GM19452 (cell line): ENCODE data around the gene IL17RA.
A peak's percentile ranks its signal among the peaks of the same experiment; 100 is the strongest.

Source experiments
- ATAC-seq: cut with Tn5 transposase; IDR thresholded peaks from one replicate; pipeline ENCODE4 v1.9.1; 2021; ENCODE audit not compliant: unreplicated experiment

IL17RA gene

GRCh38 chr22:17083811-17084441 is 874 bp upstream of the IL17RA start:
- ATAC-seq: no peak

GRCh38 chr22:17085277-17086181 is 729 bp downstream of the IL17RA start:
- peak; percentile 4 for ATAC-seq

- ATAC-seq: no peak
These were observed 1.5 kb downstream of the IL17RA start for GRCh38 chr22:17086296-17086695.

DNA sequence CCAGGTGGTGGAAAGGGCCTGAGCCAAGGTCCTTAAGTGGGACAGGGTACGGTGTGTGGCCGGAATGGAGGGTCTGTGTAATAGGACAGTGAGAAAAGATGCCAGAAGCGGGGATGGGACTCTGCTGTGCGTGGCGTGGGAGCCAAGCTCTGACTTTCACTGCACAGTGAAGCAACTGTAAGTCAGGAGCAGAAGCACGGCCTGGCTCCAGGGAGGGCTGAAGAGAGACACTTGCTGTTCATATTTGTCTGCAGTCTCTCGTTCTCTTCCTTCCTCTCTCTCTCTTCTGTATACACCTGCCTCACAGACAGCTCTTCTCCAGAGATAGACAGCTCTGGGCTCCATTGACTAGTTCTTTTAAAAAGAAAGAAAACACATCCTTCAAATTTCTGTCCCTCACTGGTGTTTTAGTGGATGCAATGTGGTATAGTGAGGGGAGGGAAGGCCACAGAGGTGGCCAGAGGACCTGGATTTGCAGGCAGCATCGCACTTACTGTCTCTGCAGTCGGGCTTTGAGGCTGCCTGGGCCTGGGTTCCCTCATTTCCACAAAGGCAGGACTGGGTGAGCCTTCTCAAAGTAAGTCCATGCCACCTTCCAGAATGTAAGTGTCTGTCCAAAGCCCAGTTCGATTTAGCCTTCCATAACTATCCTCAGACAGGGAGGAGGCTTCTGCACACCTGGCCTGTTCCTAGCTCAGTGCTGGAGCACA is 2.1 kb downstream of the IL17RA start:
- ATAC-seq: no peak

DNA sequence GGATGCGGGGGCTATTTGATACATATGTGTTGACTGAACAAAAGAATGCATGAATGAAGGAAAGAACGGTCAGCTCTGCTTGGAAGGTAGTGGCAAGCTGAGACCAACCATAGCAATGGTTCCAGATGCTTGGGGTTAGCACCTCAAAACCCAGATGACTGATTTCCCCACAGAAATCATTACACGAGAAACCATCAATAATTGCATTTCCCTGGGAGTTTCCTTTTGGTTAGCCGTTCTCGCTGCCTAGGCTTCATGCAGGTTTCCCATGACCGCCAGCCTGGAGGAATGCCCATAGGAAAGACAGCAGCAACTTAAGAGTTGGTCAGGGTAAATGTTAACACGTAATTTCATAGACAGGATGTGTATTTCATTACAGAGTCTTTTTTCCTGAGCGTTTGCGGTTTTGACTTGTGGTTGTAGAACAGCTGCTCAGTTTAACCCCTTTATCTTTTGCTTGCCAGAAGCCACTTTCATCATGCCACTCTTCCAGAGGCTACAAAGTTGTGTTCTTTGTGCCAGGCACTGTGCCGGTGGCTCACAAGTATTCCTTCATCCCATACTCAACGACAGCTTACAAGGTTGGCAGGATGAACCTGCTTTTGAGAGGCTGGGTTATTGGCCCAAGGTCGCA is 2.8 kb downstream of the IL17RA start:
- ATAC-seq: peak; percentile 42

GRCh38 chr22:17090550-17090949 is 5.8 kb downstream of the IL17RA start:
- no peak for ATAC-seq

- no peak for ATAC-seq
These were observed 7.1 kb downstream of the IL17RA start for GRCh38 chr22:17091851-17092250.

- no peak for ATAC-seq
These were observed 8.3 kb downstream of the IL17RA start for GRCh38 chr22:17093081-17093480.

GRCh38 chr22:17095538-17095937 is 10.7 kb downstream of the IL17RA start:
- ATAC-seq: no peak

DNA sequence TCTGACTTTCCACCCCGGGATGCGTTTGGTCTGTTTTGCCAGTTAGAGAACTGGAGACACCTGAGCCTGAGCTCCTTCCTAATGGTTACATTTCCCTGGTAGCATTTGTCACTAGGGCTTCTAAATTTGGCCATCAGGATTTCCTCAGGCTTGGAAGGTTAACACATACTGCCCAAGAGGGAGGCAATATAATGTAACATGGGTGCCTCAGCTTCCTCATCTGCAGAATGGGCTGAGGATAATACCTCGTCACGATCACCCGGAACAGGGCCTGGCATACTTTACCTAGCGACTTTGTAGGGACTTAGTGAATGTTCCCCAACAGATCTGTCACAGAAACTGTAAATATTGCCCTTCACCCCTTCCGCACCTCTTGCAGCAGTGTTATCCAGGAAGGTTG is 11.3 kb downstream of the IL17RA start:
- ATAC-seq: no peak

GRCh38 chr22:17097062-17097461 is 12.3 kb downstream of the IL17RA start:
- ATAC-seq: no peak

- ATAC-seq: no peak
These were observed 12.9 kb downstream of the IL17RA start for GRCh38 chr22:17097701-17098100.

GRCh38 chr22:17098379-17098819 is 13.6 kb downstream of the IL17RA start:
- ATAC-seq: no peak

GRCh38 chr22:17100621-17101020 is 15.8 kb downstream of the IL17RA start:
- no peak for ATAC-seq

- ATAC-seq: no peak
These were observed 16.9 kb downstream of the IL17RA start for GRCh38 chr22:17101475-17102296.

DNA sequence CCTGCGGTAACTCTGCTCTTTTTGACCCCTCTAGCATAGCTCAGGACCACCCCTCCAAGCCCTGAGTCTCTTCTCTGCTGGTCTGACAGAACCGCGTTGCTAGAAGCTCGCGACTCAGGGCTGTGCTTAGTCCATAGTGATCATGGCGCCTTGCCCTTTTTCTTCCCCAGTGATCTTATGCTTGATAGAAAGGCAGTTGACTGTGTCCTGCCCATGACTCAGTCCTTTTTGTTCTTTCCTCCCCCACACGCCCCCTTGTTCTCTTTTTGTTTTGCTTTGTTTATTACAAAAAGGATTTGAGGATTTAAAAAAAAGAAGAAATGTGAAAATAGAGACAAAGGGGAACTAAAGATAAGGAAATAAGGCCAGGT is 17.5 kb downstream of the IL17RA start:
- ATAC-seq: no peak

GRCh38 chr22:17103351-17103750 is 18.6 kb downstream of the IL17RA start:
- ATAC-seq: no peak

- no peak for ATAC-seq
These were observed 19.6 kb downstream of the IL17RA start for GRCh38 chr22:17104336-17104935.

DNA sequence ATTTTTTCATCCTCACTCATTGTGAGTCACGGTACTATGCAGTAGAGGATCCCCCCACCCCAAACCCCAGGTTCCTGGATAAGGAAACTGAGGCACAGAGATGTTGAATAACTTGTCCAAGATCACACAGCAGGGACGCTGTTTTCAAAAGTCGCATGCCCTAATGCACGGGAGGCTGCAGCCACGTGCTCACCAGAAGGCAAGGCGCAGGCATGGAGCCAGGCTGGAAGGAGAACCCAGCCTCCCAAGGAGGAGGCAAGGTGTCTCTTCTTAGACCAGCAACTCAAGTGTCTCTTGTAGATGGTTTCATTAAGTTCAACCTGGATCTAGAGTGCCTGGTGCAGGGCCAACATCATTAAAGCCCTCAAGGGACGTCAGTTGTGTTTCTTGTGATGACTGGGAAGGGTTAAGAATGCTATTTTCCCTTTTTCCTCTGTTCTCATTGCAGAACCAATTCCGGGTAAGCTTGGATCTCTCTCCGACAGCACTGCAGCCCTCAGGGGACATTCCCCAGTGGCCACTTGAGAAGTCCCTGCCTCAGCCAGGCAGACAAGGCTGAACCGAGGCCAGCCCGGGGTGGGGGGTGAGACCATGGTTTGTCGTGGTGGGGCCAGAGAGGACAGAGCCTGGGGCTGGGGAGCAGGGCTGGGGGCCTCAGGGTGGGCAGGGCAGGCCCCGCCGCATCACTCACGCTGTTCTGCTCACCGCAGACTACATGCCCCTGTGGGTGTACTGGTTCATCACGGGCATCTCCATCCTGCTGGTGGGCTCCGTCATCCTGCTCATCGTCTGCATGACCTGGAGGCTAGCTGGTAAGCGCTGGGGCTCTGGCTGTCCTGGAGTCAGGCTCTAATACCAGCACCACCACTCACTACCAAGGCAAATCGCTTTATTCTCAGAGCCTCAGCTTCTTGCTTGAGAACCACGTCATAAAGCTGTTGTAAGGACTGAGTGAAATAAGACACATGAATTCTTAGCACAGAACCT is 20.6 kb downstream of the IL17RA start:
- ATAC-seq: no peak
